HG02623 (cell line): Measurements from ENCODE around the gene RHO.
"Not testable (repeated sequence)": the region's sequence is repeated elsewhere in the genome, so short reads cannot be mapped to it uniquely, and the experiment has no call there.

Source experiments
- ATAC-seq: cut with Tn5 transposase; IDR thresholded peaks from one replicate; pipeline ENCODE4 v1.9.1; 2021; ENCODE audit warnings: moderate library complexity; ENCODE audit not compliant: unreplicated experiment

RHO gene

GRCh38 chr3:129540776-129541516 is 12.5 kb downstream of the RHO start:
- ATAC-seq, result no peak

GRCh38 chr3:129542747-129543146 is 14.3 kb downstream of the RHO start:
- ATAC-seq, result no peak

GRCh38 chr3:129543156-129543790 is 14.8 kb downstream of the RHO start, which contains the start of gene H1-8:
Gene H1-8, plus strand, starts transcription at chr3:129543175. Its CDS starts 44 bp downstream, at chr3:129543219.
- ATAC-seq, result no peak

- ATAC-seq, result no peak
Observed at GRCh38 chr3:129543999-129544398, 15.6 kb downstream of the RHO start.

GRCh38 chr3:129545951-129546350 is 17.5 kb downstream of the RHO start:
- ATAC-seq, result not testable (repeated sequence)

- ATAC-seq, result no peak
Observed at GRCh38 chr3:129547241-129547640, 18.8 kb downstream of the RHO start.

- ATAC-seq, result no peak
Observed at GRCh38 chr3:129548104-129548965, 19.9 kb downstream of the RHO start.

GRCh38 chr3:129549006-129549800 is 20.8 kb downstream of the RHO start:
- no peak for ATAC-seq

GRCh38 chr3:129549805-129550204 is 21.4 kb downstream of the RHO start:
- ATAC-seq, result no peak

- ATAC-seq, result no peak
Observed at GRCh38 chr3:129552287-129553050, 24.0 kb downstream of the RHO start.

- no peak for ATAC-seq
Observed at GRCh38 chr3:129553171-129553570, 24.7 kb downstream of the RHO start.

- ATAC-seq, result no peak
Observed at GRCh38 chr3:129553719-129554118, 25.3 kb downstream of the RHO start.

- ATAC-seq, result no peak
Observed at GRCh38 chr3:129554356-129555152, 26.1 kb downstream of the RHO start.

- ATAC-seq, result no peak
Observed at GRCh38 chr3:129555153-129555550, 26.7 kb downstream of the RHO start.

- no peak for ATAC-seq
Observed at GRCh38 chr3:129555616-129556357, 27.3 kb downstream of the RHO start.

GRCh38 chr3:129556358-129556695 is 27.9 kb downstream of the RHO start:
- no peak for ATAC-seq

GRCh38 chr3:129556890-129557547 is 28.6 kb downstream of the RHO start:
- no peak for ATAC-seq

GRCh38 chr3:129557548-129557894 is 29.1 kb downstream of the RHO start:
- ATAC-seq, result no peak
